HUES6 (cell line): Measurements from ENCODE around the gene B3GALT4.

ENCODE experiments used
- H3K27ac ChIP-seq: 2 replicates; pipeline ENCODE4 v1.7.0; 2013; ENCODE audit warnings: low read depth, mild to moderate bottlenecking, low read length, inconsistent platforms
- H3K27me3 ChIP-seq: 2 replicates; pipeline ENCODE4 v1.6.1; 2013; ENCODE audit warnings: low read length; ENCODE audit not compliant: control insufficient read depth, insufficient read depth
- H3K36me3 ChIP-seq: 2 replicates; pipeline ENCODE4 v1.6.1; 2013; ENCODE audit warnings: low read length; ENCODE audit not compliant: control insufficient read depth, insufficient read depth
- H3K4me1 ChIP-seq: 2 replicates; pipeline ENCODE4 v1.6.1; 2013; ENCODE audit warnings: low read length; ENCODE audit not compliant: control insufficient read depth, insufficient read depth
- H3K4me3 ChIP-seq: 2 replicates; pipeline ENCODE4 v1.5.1; 2013; ENCODE audit warnings: low read depth, low read length
- H3K9ac ChIP-seq: one replicate; pipeline ENCODE4 v1.6.1; 2013; ENCODE audit warnings: mild to moderate bottlenecking, low read length
- H3K9me3 ChIP-seq: 2 replicates; pipeline ENCODE4 v1.6.1; 2013; ENCODE audit warnings: low read depth, low read length; ENCODE audit not compliant: control insufficient read depth, insufficient read depth

B3GALT4 gene

DNA sequence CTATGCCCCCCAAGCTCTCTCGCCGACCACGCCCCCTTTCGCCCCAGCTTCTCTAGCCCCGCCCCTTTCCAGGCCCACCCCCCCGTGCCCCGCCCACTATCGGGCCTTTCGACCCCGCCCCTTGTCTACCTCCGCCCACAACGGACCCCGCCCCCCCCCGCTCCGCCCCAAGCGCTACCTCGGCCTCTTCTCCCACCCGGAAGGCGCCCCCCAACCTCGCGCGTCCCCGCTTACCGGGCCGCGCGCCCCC is 40.4 kb downstream of the B3GALT4 start:
- Histone ChIP-seq H3K4me3 (peak overlapping the region; percentile 96), H3K9me3 (no peaks in the 10 kb centered on the region), H3K9ac (no peak overlapping the region), H3K27ac (no peak overlapping the region), H3K27me3 (no peaks in the 10 kb centered on the region), H3K4me1 (peaks cover 37% of the 10 kb centered on the region), H3K36me3 (peaks cover 32% of the 10 kb centered on the region)

DNA sequence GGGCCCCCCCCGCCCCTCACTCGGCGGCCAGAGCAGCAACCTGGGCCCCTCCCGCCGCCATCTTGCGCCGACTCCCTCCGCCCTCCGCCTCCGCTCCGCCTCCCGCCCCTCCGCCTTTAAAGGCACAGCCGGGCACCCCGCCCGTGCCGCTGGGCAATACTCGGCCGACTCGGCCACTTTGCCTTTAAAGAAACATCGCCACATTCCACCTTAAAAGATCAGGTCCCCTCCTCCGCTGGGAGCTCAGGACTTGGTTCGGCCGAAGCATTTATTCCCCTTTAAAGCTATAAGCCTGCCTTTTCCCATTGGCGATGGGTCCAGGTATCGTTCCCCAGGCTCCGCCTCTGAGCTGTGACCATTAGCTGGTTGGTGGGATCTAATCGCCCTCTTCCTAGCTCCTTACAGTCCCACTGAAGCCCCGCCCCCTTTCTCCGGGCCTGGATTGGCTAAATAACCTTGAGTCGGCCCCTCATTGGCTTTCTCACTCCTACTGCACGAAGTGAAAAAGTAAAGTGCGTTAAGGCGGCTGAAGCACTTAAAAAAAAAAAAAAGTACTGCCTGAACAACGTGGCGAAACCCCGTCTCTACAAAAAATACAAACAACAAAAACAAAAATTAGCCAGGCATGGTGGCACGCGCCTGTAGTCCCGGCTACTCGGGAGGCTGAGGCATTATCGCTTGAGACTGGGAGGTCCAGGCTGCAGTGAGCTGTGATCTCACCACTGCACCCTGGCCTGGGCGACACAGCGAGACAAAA is 40.9 kb downstream of the B3GALT4 start, which contains the start of gene ZBTB22:
ZBTB22 (minus strand) TSS at position 76 of the 757 bp plus-strand sequence. CDS start 828 bp downstream, outside the sequence.
- Histone ChIP-seq H3K9me3 (no peaks in the 10 kb centered on the region), H3K4me3 (peak within 1 kb of the TSS; percentile 96), H3K9ac (peak within 1 kb of the TSS; percentile 90), H3K36me3 (peaks cover 32% of the 10 kb centered on the region), H3K27ac (peak within 1 kb of the TSS; percentile 26; the same call in 1 of the 2 replicates), H3K27me3 (no peaks in the 10 kb centered on the region), H3K4me1 (peaks cover 37% of the 10 kb centered on the region)

DNA sequence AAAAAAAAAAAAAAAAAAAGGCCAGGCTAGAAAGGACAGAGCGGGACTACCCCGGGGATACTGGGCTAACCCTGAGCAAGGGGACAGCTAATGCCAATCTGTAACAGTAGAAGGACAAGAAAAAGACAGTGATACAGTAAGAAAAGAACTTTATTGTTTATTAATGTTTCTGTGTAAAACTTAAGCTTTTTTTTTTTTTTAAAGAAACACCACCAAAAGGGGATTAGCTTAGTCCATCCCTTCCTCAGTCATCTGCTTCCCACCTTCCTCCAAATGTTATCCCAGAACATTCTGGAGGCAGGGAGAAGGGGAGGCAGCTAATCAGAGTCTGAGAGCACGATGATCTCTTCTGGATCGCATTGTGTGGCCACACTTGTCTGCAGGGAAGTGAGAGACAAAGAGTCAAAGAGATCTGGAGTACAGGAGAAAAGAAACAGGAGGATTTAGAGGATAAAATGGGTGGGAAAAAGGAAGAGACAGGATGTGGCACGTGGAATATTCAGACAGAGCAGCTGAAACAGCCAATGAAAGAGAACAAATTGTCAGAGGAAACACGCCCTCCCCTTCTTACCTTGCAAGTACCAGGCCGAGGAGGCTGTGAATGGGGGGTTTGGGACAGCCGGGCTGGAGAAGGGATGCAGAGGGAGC is 41.6 kb downstream of the B3GALT4 start:
- peaks cover 37% of the 10 kb centered on the region for H3K4me1 ChIP-seq
- peak overlapping the region; percentile 7; the same call in 1 of the 2 replicates for H3K27ac ChIP-seq
- no peaks in the 10 kb centered on the region for H3K9me3 ChIP-seq
- H3K36me3 ChIP-seq = peaks cover 32% of the 10 kb centered on the region
- H3K4me3 ChIP-seq = peak overlapping the region; percentile 96
- H3K27me3 ChIP-seq = no peaks in the 10 kb centered on the region
- peak overlapping the region; percentile 13 for H3K9ac ChIP-seq

DNA sequence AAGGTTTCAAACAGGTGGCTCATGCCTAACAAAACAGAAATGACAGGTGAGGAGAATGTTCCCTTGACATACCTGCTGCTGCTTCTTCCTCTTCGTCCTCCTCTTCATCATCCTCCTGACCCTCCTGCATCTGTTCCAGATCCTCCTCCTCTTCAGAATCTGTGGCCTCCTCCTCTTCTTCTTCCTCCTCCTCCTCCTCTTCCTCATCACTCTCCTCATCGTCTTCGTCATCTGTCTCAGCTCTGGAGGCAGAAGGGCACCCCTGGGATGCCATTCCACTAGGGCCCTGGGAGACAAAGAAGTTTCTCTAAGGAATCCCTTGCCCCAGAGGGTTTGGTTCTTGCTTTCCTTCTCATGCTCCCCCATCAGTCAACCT is 43.0 kb downstream of the B3GALT4 start:
- Histone ChIP-seq H3K36me3 (peaks cover 32% of the 10 kb centered on the region), H3K27me3 (no peaks in the 10 kb centered on the region), H3K9me3 (no peaks in the 10 kb centered on the region), H3K27ac (no peak overlapping the region), H3K4me3 (no peak overlapping the region), H3K9ac (no peak overlapping the region), H3K4me1 (peaks cover 39% of the 10 kb centered on the region)

DNA sequence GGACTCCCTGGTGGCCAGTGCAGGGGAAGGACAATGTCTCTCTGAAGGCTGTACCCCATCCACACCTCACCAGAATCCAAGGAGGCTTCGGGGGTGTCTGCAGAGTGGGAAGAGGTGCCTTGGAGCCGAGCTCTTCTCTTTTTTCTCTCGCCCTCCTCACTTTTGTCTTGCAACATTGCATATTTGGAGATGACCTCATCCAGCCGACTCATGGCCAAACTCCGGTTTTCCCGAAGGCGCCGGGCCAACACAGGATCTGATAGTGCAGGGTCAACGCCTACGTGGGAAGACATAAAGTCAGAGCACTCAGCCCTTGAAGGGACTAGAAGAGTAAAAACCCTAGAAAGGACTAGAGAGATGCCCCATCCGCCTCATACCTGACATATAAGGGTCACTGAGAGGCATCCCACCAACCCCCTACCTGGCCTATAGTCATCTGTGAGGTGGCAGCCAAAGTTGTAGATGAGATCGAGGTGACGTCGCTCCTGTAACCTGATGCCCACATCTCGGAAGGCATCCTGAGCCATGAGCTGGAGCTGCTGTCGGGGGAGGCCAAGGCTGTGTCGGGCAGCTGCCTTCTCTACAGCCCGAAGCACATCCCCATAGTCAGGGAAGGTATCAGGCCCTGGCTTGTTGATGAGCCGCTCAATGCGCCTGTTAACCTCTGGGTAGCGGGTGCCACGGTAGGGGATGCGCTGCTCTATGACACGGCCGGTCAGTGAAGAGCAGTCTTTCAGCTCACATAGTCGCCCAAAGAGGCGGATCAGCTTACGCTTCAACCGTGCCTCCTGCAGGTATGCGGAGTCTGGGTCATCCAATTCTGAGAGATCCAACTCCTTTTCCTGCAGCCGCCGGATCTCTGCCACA is 43.6 kb downstream of the B3GALT4 start:
- H3K4me3 ChIP-seq = no peak overlapping the region
- H3K9ac ChIP-seq = peak overlapping the region; percentile 8
- H3K36me3 ChIP-seq = peaks cover 32% of the 10 kb centered on the region
- H3K27me3 ChIP-seq = no peaks in the 10 kb centered on the region
- no peak overlapping the region for H3K27ac ChIP-seq
- peaks cover 34% of the 10 kb centered on the region for H3K4me1 ChIP-seq
- no peaks in the 10 kb centered on the region for H3K9me3 ChIP-seq

DNA sequence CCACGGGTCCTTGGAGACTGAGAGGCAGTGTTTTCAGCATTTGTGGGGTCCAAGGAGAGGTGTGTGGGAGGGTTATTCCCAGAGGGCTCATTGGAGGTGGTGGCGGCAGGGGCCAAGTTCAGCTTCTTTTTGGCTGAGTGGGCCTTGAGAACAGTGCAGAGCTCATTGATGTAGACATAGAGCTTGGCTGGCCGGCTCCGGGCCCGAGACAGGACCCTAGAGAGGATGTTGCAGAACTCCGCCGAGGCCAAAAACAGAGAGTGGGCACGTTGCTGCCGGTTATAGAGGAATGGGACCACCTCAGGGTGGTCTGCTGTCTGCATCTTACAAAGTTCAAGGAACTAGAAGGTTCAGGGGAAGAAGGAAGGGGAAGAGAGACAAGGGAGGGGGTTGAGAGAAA is 44.3 kb downstream of the B3GALT4 start:
- H3K36me3 ChIP-seq = peaks cover 32% of the 10 kb centered on the region
- no peaks in the 10 kb centered on the region for H3K27me3 ChIP-seq
- H3K27ac ChIP-seq = no peak overlapping the region; the same call in 1 of the 2 replicates
- no peaks in the 10 kb centered on the region for H3K9me3 ChIP-seq
- peak overlapping the region; percentile 91 for H3K9ac ChIP-seq
- H3K4me1 ChIP-seq = peaks cover 34% of the 10 kb centered on the region
- H3K4me3 ChIP-seq = peak overlapping the region; percentile 71; the same call in 1 of the 2 replicates

DNA sequence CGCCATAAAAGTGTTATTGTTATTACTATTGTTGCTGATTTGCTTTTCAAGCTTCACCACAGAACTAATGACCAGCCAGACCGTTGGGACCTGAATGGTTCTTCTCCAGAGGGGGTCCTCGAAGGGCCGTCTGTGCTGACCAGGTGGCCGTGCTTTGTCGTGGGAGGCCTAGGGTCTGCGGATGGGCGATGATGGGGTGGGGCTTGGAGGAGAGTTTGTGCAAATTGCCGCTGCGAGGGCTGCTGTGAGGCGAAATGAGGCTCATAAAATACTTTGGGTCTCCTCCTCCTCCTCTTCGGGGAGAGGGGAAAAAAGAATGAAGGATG is 46.7 kb downstream of the B3GALT4 start:
- H3K4me1 ChIP-seq = peaks cover 26% of the 10 kb centered on the region

DNA sequence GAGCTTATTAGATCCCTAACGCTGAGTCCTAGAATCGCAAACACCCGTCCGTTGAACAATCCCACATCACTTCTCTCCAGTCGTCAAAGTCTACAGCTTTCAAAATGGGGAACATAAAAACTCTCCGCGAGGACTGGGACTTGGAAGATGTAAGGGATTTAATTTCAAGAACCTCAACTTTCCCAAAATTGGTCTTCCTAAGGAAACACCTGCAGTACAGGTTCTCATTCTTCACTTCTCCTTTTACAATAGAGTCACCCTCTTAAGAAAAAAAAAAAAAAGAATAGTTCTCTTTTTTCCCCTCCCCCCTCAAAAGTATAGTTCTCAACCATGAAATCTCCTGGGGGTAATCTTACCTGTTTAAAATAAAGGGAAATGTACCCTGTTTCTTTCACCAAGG is 47.2 kb downstream of the B3GALT4 start:
- H3K27ac ChIP-seq = no peak overlapping the region
- peaks cover 24% of the 10 kb centered on the region for H3K36me3 ChIP-seq
- peak overlapping the region; percentile 71 for H3K4me3 ChIP-seq
- H3K9me3 ChIP-seq = no peaks in the 10 kb centered on the region
- H3K27me3 ChIP-seq = no peaks in the 10 kb centered on the region
- H3K4me1 ChIP-seq = peaks cover 23% of the 10 kb centered on the region
- no peak overlapping the region for H3K9ac ChIP-seq

More for the DNA sequence above, 46.7 kb downstream of the B3GALT4 start:
- Histone ChIP-seq H3K9me3 (no peaks in the 10 kb centered on the region), H3K27me3 (no peaks in the 10 kb centered on the region), H3K9ac (peak overlapping the region; percentile 91), H3K4me3 (peak overlapping the region; percentile 71), H3K36me3 (peaks cover 30% of the 10 kb centered on the region), H3K27ac (no peak overlapping the region)
